Caki2 (cell line): Measurements from ENCODE around the gene PHF5A. TPM values are rescaled to one million over a fixed set of nuclear protein-coding genes. Genes with fewer than 3 reads are reported as not detected.

Experiments used
- DNase-seq: peaks from one replicate; pipeline ENCODE4 v3.0.0-alpha.2; 2015; ENCODE audit warnings: low read depth
- in situ Hi-C: cut with HindIII; loops from 2 replicates; pipeline ENCODE4 v1.10.0; 2016; ENCODE audit warnings: low sequenced_read_pairs, low pct_unique_long_range_greater_than_20kb, mixed read lengths
- total RNA-seq: library from RNA; depleted of rRNA; stranded (reverse); fragments of >200 nt; shearing (Covaris generic); gene quantifications from 2 replicates; pipeline ENCODE4 v1.2.3, GENCODE V29; 2014; ENCODE audit warnings: low replicate concordance

PHF5A gene
- total RNA-seq, 1 experiment from 2014 or later = 134 TPM

GRCh38 chr22:41491374-41492100 lies 23.0 kb upstream of the PHF5A start:
- in situ Hi-C loops = no loop called here

GRCh38 chr22:41488596-41489385 lies 20.3 kb upstream of the PHF5A start:
- in situ Hi-C loops = no loop called here
- DNase-seq = no peak

More at GRCh38 chr22:41491374-41492100, 23.0 kb upstream of the PHF5A start:
- no peak for DNase-seq

- no peak for DNase-seq
- in situ Hi-C loops = no loop called here
Observed at GRCh38 chr22:41488076-41488475, 19.6 kb upstream of the PHF5A start.

- no peak for DNase-seq
- in situ Hi-C loops = no loop called here
Observed at GRCh38 chr22:41487037-41487935, 18.8 kb upstream of the PHF5A start.

GRCh38 chr22:41485033-41485432 lies 16.5 kb upstream of the PHF5A start:
- no peak for DNase-seq
- in situ Hi-C loops = no loop called here

GRCh38 chr22:41482319-41482935 lies 13.9 kb upstream of the PHF5A start:
- in situ Hi-C loops = no loop called here
- DNase-seq = no peak

GRCh38 chr22:41481925-41482318 lies 13.4 kb upstream of the PHF5A start:
- no peak for DNase-seq
- in situ Hi-C loops = no loop called here

- no peak for DNase-seq
- in situ Hi-C loops = no loop called here
Observed at GRCh38 chr22:41481131-41481830, 12.8 kb upstream of the PHF5A start.

- no peak for DNase-seq
- in situ Hi-C loops = no loop called here
Observed at GRCh38 chr22:41480397-41480735, 11.9 kb upstream of the PHF5A start.

- in situ Hi-C loops = no loop called here
- peak; percentile 38 for DNase-seq
Observed at GRCh38 chr22:41479671-41480396, 11.3 kb upstream of the PHF5A start.

GRCh38 chr22:41478891-41479521 lies 10.5 kb upstream of the PHF5A start:
- no peak for DNase-seq
- in situ Hi-C loops = no loop called here

GRCh38 chr22:41478473-41478872 lies 10.0 kb upstream of the PHF5A start:
- no peak for DNase-seq
- in situ Hi-C loops = no loop called here

GRCh38 chr22:41474872-41475451 lies 6.5 kb upstream of the PHF5A start:
- DNase-seq = no peak
- in situ Hi-C loops = no loop called here

GRCh38 chr22:41471568-41471967 lies 3.1 kb upstream of the PHF5A start:
- in situ Hi-C loops = no loop called here
- no peak for DNase-seq

GRCh38 chr22:41470886-41471285 lies 2.4 kb upstream of the PHF5A start:
- in situ Hi-C loops = no loop called here
- no peak for DNase-seq

- DNase-seq = no peak
- in situ Hi-C loops = no loop called here
Observed at GRCh38 chr22:41469218-41469851, 843 bp upstream of the PHF5A start.
